Activated naive CD8-positive, alpha-beta T cell treated with anti-CD3 and anti-CD28 coated beads, Interleukin-2, amount 50 U/mL, for 24 hours (primary cell): Measurements from ENCODE around the gene EEF2KMT.
"Not testable (repeated sequence)": the region's sequence is repeated elsewhere in the genome, so short reads cannot be mapped to it uniquely, and the experiment has no call there.

Source experiments
- ATAC-seq: fragments of 150-1000 bp; cut with Tn5 transposase; one replicate; pipeline ENCODE4 v1.10.0; 2021
- DNase-seq: peaks from one replicate; pipeline ENCODE4 v3.0.0; 2021
- H3K27ac Mint-ChIP-seq: one replicate; pipeline ENCODE4 v1.8.0; 2021; ENCODE audit warnings: mild to moderate bottlenecking, mixed read lengths
- H3K27me3 Mint-ChIP-seq: one replicate; pipeline ENCODE4 v1.8.0; 2021; ENCODE audit warnings: mixed read lengths
- H3K36me3 Mint-ChIP-seq: one replicate; pipeline ENCODE4 v1.8.0; 2021; ENCODE audit warnings: low read depth, mixed read lengths
- H3K4me1 Mint-ChIP-seq: one replicate; pipeline ENCODE4 v1.8.0; 2021; ENCODE audit warnings: mixed read lengths
- H3K4me3 Mint-ChIP-seq: one replicate; pipeline ENCODE4 v1.8.0; 2021; ENCODE audit warnings: mild to moderate bottlenecking, moderate library complexity, mixed read lengths
- H3K9me3 Mint-ChIP-seq: one replicate; pipeline ENCODE4 v1.8.0; 2021; ENCODE audit warnings: mixed read lengths

Gene EEF2KMT

GRCh38 chr16:5084802-5085201 is 12.8 kb downstream of the EEF2KMT start:
- peaks cover 26% of the 10 kb centered on the region for H3K36me3 Mint-ChIP-seq
- DNase-seq = peak; percentile 60
- H3K4me3 Mint-ChIP-seq, H3K4me1 Mint-ChIP-seq, ATAC-seq, H3K9me3 Mint-ChIP-seq, H3K27ac Mint-ChIP-seq, H3K27me3 Mint-ChIP-seq: not testable (repeated sequence)

- H3K27me3 Mint-ChIP-seq, H3K9me3 Mint-ChIP-seq, DNase-seq, H3K4me1 Mint-ChIP-seq, ATAC-seq, H3K4me3 Mint-ChIP-seq: not testable (repeated sequence)
- Mint-ChIP-seq H3K27ac (peak overlapping the region; percentile 62), H3K36me3 (peaks cover 28% of the 10 kb centered on the region)
Measured at GRCh38 chr16:5084099-5084731, 13.4 kb downstream of the EEF2KMT start.

DNA sequence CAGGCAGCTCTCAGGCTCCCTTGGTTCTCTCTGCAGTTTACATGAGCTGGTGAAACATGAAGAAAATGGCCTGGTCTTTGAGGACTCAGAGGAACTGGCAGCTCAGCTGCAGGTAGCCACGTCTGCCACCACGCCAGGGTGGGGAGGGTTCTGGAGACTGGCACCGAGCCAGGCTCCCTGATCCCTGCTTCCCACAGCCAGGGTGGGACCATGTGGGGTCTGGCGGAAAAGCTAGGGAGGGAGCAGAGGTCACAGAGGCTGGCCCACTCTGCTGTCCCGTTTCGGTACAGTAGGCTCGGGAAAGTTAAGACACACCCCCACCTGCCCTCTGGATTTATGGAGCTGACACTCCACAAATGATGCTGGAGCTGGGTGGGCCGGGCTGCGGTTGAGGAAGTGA is 13.9 kb downstream of the EEF2KMT start:
- not testable (repeated sequence) for H3K4me1 Mint-ChIP-seq, H3K27me3 Mint-ChIP-seq, H3K27ac Mint-ChIP-seq, DNase-seq, H3K4me3 Mint-ChIP-seq, H3K9me3 Mint-ChIP-seq, ATAC-seq
- peaks cover 26% of the 10 kb centered on the region for H3K36me3 Mint-ChIP-seq

DNA sequence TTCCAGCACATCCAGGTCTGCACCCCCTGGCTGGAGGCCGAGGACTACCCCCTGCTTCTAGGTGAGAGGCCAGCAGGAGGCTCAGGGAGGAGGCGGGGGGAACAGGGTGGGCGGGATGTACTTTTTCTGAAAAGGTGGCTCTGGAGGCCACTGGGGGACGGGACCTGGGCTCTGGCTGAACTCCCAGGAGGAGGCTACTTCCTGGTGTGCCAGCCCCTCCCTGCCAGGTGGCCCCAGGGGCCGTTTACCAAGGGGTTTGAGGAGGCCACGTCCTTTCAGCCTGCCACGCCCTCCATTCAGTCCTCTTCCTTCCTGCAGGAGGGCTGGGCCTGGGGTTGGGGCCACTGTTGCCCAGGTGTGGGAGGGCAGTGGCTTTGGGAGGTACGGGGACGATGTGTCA is 16.6 kb downstream of the EEF2KMT start:
- H3K27ac Mint-ChIP-seq, H3K4me3 Mint-ChIP-seq, DNase-seq, H3K9me3 Mint-ChIP-seq, ATAC-seq, H3K27me3 Mint-ChIP-seq, H3K4me1 Mint-ChIP-seq: not testable (repeated sequence)
- peaks cover 29% of the 10 kb centered on the region for H3K36me3 Mint-ChIP-seq

DNA sequence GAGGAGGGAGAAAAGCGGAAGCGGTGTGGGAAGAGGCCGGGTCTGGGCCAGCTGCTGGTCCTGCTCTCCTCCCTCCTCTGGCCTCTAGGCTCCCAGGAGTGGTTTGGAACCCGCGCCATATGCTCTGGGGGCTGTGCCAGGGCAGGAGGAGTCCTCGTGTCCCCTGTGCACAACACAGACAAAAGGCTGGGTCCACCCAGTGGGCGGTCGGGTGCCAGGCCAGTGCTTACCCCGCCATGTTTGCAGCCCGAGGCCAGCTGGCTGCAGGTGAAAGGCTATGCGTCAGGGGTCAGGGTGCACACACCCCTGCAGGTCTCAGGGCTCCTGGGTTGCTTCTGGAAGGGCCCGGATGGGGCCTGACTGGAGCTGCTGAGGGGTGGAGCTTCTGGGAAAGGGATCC is 17.1 kb downstream of the EEF2KMT start:
- H3K36me3 Mint-ChIP-seq = peaks cover 30% of the 10 kb centered on the region
- not testable (repeated sequence) for H3K27me3 Mint-ChIP-seq, H3K27ac Mint-ChIP-seq

GRCh38 chr16:5078626-5079025 is 19.0 kb downstream of the EEF2KMT start:
- DNase-seq = no peak
- ATAC-seq = no peak
- peaks cover 19% of the 10 kb centered on the region for H3K36me3 Mint-ChIP-seq
- H3K27ac Mint-ChIP-seq = no peak overlapping the region
- no peaks in the 10 kb centered on the region for H3K27me3 Mint-ChIP-seq
- H3K9me3 Mint-ChIP-seq = no peaks in the 10 kb centered on the region
- no peak overlapping the region for H3K4me3 Mint-ChIP-seq
- H3K4me1 Mint-ChIP-seq = no peaks in the 10 kb centered on the region

More for the DNA sequence above, 17.1 kb downstream of the EEF2KMT start:
- DNase-seq, H3K9me3 Mint-ChIP-seq, ATAC-seq, H3K4me1 Mint-ChIP-seq, H3K4me3 Mint-ChIP-seq: not testable (repeated sequence)

GRCh38 chr16:5077304-5077703 is 20.3 kb downstream of the EEF2KMT start:
- peaks cover 16% of the 10 kb centered on the region for H3K36me3 Mint-ChIP-seq
- H3K4me3 Mint-ChIP-seq = no peak overlapping the region
- H3K27me3 Mint-ChIP-seq = no peaks in the 10 kb centered on the region
- ATAC-seq (no peak), DNase-seq (no peak)
- H3K27ac Mint-ChIP-seq = no peak overlapping the region
- peaks cover 11% of the 10 kb centered on the region for H3K4me1 Mint-ChIP-seq
- H3K9me3 Mint-ChIP-seq = no peaks in the 10 kb centered on the region

- Mint-ChIP-seq H3K4me3 (no peak overlapping the region), H3K36me3 (peaks cover 16% of the 10 kb centered on the region), H3K27ac (no peak overlapping the region), H3K9me3 (no peaks in the 10 kb centered on the region), H3K4me1 (peaks cover 25% of the 10 kb centered on the region), H3K27me3 (no peaks in the 10 kb centered on the region)
- no peak for DNase-seq
- ATAC-seq = no peak
Measured at GRCh38 chr16:5075637-5076036, 22.0 kb downstream of the EEF2KMT start.

- H3K9me3 Mint-ChIP-seq, H3K4me3 Mint-ChIP-seq, H3K27me3 Mint-ChIP-seq, DNase-seq, ATAC-seq, H3K27ac Mint-ChIP-seq: not testable (repeated sequence)
- Mint-ChIP-seq H3K36me3 (peaks cover 10% of the 10 kb centered on the region), H3K4me1 (peaks cover 25% of the 10 kb centered on the region)
Measured at GRCh38 chr16:5073771-5074170, 23.8 kb downstream of the EEF2KMT start.

DNA sequence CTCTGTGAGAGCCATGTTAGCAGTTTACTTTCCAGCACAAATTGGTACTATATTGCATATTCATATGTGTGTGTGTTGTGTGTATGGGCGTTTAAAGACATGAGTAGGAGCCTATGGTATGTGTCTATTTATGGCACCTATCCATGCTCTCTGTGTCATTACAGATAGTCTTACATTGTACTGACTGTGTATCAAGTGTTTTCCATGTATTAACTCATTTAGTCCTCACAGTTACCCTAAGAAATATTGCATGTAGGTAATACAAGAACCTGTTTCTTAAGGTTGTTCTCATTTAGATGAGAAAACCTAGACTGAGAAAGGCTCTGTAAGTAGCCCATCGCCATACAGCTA is 24.3 kb downstream of the EEF2KMT start:
- Mint-ChIP-seq H3K9me3 (no peaks in the 10 kb centered on the region), H3K27me3 (no peaks in the 10 kb centered on the region), H3K4me1 (peaks cover 25% of the 10 kb centered on the region), H3K36me3 (peaks cover 10% of the 10 kb centered on the region), H3K4me3 (peak overlapping the region; percentile 95), H3K27ac (peak overlapping the region; percentile 95)
- DNase-seq (no peak), ATAC-seq (no peak)

DNA sequence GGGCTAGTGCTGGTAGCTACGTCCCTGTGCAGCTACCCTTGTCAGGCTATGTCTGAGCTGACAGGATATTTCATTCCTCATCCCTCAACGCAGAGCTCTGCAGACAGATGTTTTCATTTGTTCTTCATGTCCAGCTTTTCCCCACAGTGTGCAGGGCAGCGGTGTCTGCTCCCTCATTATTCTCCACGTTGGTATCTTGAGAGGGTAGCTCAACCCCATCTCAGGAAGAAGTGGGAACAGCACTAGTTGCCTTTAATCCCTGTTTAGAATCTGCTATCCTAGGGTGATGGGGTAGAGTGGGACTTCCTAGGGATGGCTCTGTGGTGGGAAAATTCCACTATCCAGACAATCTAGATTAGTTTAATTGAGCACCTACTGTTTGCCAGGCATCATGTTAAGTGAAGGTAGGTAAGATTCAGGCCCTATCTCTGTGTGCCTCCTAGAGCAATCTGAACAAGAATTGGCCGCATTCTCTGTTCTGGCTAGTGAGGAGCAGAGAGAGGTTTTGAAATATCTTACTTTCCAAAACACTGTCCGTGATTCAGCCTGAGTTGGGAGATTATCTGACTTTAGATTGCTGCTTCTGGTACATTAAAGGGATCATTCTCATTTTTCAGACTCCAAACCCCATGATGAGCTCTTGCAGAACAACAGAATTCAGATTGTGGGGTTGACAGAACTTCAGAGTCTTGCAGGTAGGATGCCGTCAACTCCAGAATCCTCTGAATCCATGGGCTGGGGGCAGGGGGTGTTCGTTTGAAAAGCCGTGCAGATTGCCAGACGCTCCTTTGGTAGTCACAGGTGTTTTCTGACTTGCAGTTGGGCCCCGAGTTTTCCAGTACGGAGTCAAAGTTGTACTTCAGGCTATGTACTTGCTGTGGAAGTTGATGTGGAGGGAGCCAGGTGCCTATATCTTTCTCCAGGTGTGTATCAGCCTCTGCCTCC is 25.0 kb downstream of the EEF2KMT start:
- DNase-seq (no peak), ATAC-seq (peak; percentile 25)
- H3K36me3 Mint-ChIP-seq = peaks cover 10% of the 10 kb centered on the region
- H3K9me3 Mint-ChIP-seq = no peaks in the 10 kb centered on the region
- H3K4me3 Mint-ChIP-seq = peak overlapping the region; percentile 95
- H3K27ac Mint-ChIP-seq = peak overlapping the region; percentile 95
- no peaks in the 10 kb centered on the region for H3K27me3 Mint-ChIP-seq
- peaks cover 25% of the 10 kb centered on the region for H3K4me1 Mint-ChIP-seq

DNA sequence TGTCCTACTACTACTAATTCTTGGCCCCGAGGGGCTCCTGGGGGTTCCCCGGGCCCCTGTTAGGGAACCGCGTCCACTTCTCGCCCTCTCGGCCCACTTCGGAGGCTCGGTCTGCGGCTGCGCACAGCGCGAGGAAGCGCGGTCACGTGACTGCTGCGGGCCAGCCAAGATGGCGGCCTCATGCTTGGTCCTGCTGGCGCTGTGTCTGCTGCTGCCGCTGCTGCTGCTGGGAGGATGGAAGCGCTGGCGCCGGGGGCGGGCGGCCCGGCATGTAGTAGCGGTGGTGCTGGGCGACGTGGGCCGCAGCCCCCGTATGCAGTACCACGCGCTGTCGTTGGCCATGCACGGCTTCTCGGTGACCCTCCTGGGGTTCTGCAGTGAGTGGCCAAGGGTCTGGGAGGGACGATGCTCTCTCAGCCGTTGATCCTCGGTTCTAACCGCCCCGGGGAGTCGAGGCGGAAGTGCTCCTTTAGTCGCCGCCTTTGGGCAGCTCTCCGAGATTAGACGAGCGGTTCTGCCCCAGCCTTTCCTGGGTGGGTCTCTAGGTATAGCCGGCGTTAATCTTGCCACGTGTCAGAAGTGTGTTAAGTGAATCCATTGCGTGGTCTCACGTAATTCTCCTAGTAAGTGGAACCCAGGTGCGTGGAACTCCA is 25.8 kb downstream of the EEF2KMT start, which contains the start of gene ALG1:
Gene ALG1 (plus strand): TSS at position 163 of the 653 bp plus-strand sequence. CDS start 7 bp downstream, at position 170.
- Mint-ChIP-seq H3K36me3 (peaks cover 10% of the 10 kb centered on the region), H3K9me3 (no peaks in the 10 kb centered on the region), H3K27ac (peak within 1 kb of the TSS; percentile 95), H3K4me3 (peak within 1 kb of the TSS; percentile 95), H3K27me3 (no peaks in the 10 kb centered on the region), H3K4me1 (peaks cover 25% of the 10 kb centered on the region)
- DNase-seq (peak; percentile 93), ATAC-seq (peak; percentile 91)

- peak overlapping the region; percentile 95 for H3K4me3 Mint-ChIP-seq
- peak overlapping the region; percentile 95 for H3K27ac Mint-ChIP-seq
- H3K4me1 Mint-ChIP-seq = peaks cover 25% of the 10 kb centered on the region
- no peaks in the 10 kb centered on the region for H3K9me3 Mint-ChIP-seq
- H3K36me3 Mint-ChIP-seq = peaks cover 8% of the 10 kb centered on the region
- DNase-seq (no peak), ATAC-seq (no peak)
- no peaks in the 10 kb centered on the region for H3K27me3 Mint-ChIP-seq
Measured at GRCh38 chr16:5071341-5071680, 26.3 kb downstream of the EEF2KMT start.

DNA sequence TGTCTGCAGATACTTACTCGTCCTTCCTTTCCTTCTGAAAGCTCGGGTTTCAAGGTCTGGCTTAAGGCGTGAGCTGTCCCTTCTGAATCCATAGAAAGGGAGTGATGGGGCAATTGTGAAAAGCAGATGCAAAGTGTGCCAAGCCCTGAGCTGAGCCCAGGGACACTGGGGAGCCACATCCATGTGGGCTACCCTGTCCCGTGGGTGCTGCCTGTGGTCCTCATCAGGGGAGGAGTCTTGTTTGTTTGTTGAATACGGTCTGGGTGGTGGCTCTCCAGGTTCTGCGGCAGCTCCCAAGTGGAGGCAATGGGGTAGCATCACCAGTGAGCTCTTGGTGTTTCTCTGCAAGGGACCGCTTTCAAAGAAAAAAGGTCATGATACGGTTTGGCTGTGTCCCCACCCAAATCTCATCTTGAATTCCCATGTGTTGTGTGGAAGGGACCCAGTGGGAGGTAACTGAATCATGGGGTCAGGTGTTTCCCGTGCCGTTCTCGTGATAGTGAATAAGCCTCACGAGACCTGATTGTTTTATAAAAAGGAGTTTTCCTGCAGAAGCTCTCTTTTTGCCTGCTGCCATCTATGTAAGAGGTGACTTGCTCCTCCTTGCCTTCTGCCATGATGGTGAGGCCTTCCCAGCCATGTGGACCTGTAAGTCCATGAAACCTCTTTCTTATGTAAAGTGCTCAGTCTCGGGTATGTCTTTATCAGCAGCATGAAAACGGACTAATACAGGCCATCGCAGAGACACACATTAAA is 27.0 kb downstream of the EEF2KMT start:
- Mint-ChIP-seq H3K27ac (peak overlapping the region; percentile 95), H3K9me3 (no peaks in the 10 kb centered on the region), H3K36me3 (peaks cover 5% of the 10 kb centered on the region), H3K27me3 (no peaks in the 10 kb centered on the region), H3K4me3 (peak overlapping the region; percentile 95), H3K4me1 (peaks cover 25% of the 10 kb centered on the region)
- ATAC-seq (no peak), DNase-seq (no peak)
